ENCODE results near the gene CCSER2. TPM values are rescaled to one million over a fixed set of nuclear protein-coding genes. Genes with fewer than 3 reads are reported as not detected.

Gene CCSER2
- total RNA-seq, 1 donor from 2014 or later = 80.2 TPM

DNA sequence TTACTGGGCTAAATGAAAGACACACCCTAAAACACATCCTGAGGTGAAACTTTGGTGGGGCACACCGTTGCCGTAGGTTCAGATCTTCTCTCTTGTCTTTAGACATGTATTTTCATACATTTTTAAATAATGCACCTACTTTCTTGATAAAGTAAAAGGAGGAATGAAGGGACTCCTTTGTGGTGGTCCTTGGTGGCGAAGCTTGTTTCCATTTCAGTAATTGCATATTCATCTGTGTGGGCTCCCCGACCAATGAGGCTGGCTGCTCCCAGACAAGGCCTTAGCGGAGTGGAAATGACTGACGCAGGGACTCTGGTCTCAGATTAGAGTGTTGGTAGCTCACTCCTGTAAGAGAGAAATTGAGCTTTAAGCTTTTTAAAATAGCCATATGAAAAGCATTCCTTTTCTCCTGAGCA lies 815 bp downstream of the CCSER2 start:
- H3K27me3 Mint-ChIP-seq (ENCODE audit: unreplicated experiment) = peaks cover 3% of the 10 kb centered on the region
- TF ChIP-seq, protein P1, sequence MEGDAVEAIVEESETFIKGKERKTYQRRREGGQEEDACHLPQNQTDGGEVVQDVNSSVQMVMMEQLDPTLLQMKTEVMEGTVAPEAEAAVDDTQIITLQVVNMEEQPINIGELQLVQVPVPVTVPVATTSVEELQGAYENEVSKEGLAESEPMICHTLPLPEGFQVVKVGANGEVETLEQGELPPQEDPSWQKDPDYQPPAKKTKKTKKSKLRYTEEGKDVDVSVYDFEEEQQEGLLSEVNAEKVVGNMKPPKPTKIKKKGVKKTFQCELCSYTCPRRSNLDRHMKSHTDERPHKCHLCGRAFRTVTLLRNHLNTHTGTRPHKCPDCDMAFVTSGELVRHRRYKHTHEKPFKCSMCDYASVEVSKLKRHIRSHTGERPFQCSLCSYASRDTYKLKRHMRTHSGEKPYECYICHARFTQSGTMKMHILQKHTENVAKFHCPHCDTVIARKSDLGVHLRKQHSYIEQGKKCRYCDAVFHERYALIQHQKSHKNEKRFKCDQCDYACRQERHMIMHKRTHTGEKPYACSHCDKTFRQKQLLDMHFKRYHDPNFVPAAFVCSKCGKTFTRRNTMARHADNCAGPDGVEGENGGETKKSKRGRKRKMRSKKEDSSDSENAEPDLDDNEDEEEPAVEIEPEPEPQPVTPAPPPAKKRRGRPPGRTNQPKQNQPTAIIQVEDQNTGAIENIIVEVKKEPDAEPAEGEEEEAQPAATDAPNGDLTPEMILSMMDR (IDR thresholded peaks at IDR 0.05; ENCODE audit: unreplicated experiment) = no peak
- H3K4me3 Mint-ChIP-seq (ENCODE audit: unreplicated experiment) = peak overlapping the region; percentile 95
- peak; percentile 24 for DNase-seq (ENCODE audit: low spot score)
- peak overlapping the region; percentile 93 for H3K27ac Mint-ChIP-seq (ENCODE audit: unreplicated experiment)
- peaks cover 7% of the 10 kb centered on the region for H3K36me3 Mint-ChIP-seq (ENCODE audit: low read depth, unreplicated experiment)
- no peaks in the 10 kb centered on the region for H3K9me3 Mint-ChIP-seq (ENCODE audit: unreplicated experiment)
- H3K4me1 Mint-ChIP-seq (ENCODE audit: unreplicated experiment) = peaks cover 33% of the 10 kb centered on the region

DNA sequence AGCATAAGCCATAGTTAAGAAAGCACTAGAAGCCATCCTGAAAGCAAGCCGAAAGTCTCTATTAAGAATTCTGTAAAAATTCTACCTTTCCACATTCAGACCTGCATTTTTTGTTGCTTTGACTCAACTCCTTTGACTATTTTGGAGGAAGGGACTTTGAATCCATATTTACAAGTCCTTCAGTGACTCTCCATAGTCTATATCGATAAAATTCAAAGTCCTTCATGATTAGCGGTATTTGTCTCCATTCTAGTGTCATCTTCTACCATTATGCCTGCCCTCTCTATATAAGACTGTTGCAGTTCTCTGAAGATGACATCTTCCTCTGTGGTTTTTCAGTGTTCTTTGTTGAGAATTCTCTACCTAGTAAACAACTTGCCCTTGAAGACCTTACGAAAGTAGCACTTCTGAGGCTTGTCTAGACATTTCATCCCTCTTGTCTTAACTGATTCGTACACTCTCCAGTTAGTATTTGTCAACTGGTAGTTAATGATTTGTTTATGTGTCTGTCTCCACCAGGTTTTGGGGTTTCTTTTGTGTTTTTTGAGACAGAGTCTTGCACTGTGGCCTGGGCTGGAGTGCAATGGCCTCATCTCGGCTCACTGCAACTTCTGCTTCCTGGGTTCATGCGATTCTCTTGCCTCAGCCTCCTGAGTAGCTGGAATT lies 1.7 kb downstream of the CCSER2 start:
- Mint-ChIP-seq H3K4me3 (ENCODE audit: unreplicated experiment) (peak overlapping the region; percentile 95), H3K27me3 (ENCODE audit: unreplicated experiment) (peaks cover 3% of the 10 kb centered on the region), H3K4me1 (ENCODE audit: unreplicated experiment) (peaks cover 42% of the 10 kb centered on the region), H3K36me3 (ENCODE audit: low read depth, unreplicated experiment) (peaks cover 7% of the 10 kb centered on the region), H3K9me3 (ENCODE audit: unreplicated experiment) (no peaks in the 10 kb centered on the region), H3K27ac (ENCODE audit: unreplicated experiment) (peak overlapping the region; percentile 93)
- TF ChIP-seq, protein P1 (IDR thresholded peaks at IDR 0.05; ENCODE audit: unreplicated experiment) = no peak
- DNase-seq (ENCODE audit: low spot score) = no peak

DNA sequence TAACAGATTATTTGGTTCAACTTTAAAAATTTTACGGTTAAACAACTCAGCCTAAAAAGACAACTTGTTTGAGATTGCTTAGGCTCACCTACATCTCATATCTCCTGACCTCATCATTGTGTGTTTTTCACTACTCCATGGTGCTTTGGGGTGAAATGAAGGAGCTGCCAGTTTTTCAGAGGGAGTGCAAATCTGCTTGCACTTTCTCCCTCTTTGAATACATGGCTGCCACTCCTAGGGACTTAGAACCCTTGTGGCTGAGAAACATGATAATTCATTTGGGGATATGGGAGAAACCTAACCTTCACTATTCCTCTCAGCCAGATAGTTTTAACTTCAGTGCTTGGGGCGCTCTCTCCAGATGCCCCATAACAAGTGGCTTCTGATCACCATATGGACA lies 2.7 kb downstream of the CCSER2 start:
- Mint-ChIP-seq H3K9me3 (ENCODE audit: unreplicated experiment) (no peaks in the 10 kb centered on the region), H3K27me3 (ENCODE audit: unreplicated experiment) (peaks cover 3% of the 10 kb centered on the region), H3K36me3 (ENCODE audit: low read depth, unreplicated experiment) (peaks cover 7% of the 10 kb centered on the region), H3K4me3 (ENCODE audit: unreplicated experiment) (peak overlapping the region; percentile 72), H3K27ac (ENCODE audit: unreplicated experiment) (no peak overlapping the region), H3K4me1 (ENCODE audit: unreplicated experiment) (peaks cover 42% of the 10 kb centered on the region)
- no peak for DNase-seq (ENCODE audit: low spot score)
- TF ChIP-seq, protein P1 (IDR thresholded peaks at IDR 0.05; ENCODE audit: unreplicated experiment) = no peak

DNA sequence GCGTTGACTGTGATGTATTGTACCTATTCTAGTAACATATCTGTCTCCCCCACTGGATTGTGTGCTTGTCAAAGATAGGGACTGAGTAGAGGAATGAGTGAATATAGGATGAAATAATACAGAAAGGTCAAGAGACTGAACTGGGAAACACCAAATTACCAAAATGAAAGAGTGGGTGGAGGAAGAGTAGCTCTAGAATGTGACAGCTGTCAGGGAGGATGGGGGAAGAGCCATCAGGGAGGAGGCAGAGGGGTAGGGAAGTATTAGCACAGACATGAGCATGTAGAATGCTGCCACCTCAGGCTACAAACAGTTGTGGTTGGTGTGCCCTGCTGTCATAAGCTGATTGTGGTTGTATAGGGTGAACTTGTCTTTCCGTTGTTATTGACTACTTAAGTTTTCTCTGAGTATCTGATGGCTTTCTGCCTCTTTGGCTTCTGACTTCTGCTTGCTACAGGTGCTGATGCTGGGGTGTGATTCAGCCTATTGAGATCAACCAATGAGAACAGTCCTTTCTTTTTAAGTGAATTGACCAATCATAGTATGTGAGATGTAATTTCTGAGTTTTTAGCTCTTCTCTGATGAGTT lies 5.6 kb downstream of the CCSER2 start:
- TF ChIP-seq, protein P1 (IDR thresholded peaks at IDR 0.05; ENCODE audit: unreplicated experiment) = no peak
- H3K4me3 Mint-ChIP-seq (ENCODE audit: unreplicated experiment) = no peak overlapping the region
- H3K27me3 Mint-ChIP-seq (ENCODE audit: unreplicated experiment) = no peaks in the 10 kb centered on the region
- no peak overlapping the region for H3K27ac Mint-ChIP-seq (ENCODE audit: unreplicated experiment)
- peaks cover 35% of the 10 kb centered on the region for H3K4me1 Mint-ChIP-seq (ENCODE audit: unreplicated experiment)
- no peak for DNase-seq (ENCODE audit: low spot score)
- H3K9me3 Mint-ChIP-seq (ENCODE audit: unreplicated experiment) = no peaks in the 10 kb centered on the region
- peaks cover 7% of the 10 kb centered on the region for H3K36me3 Mint-ChIP-seq (ENCODE audit: low read depth, unreplicated experiment)

DNA sequence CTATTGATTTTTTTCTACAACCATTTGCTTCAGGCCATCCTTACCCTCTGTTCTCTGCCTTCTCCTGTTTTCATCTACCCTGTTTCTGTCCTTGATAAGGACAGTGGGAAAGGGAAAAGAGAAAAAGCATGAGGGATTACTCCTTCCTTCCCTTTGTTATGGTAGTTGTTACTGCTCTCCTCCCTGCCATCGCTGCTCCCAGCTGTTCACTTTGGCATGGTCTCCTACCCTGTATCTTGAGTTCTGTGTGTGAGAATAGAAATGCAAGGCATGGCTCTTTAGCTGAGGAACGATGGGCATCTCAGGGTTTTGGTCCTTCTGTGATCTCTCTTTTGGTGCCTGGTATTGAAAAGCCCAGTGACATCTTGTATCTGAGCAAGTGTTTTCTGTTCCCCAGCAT lies 6.4 kb downstream of the CCSER2 start:
- no peaks in the 10 kb centered on the region for H3K36me3 Mint-ChIP-seq (ENCODE audit: low read depth, unreplicated experiment)
- H3K4me1 Mint-ChIP-seq (ENCODE audit: unreplicated experiment) = peaks cover 32% of the 10 kb centered on the region
- no peaks in the 10 kb centered on the region for H3K9me3 Mint-ChIP-seq (ENCODE audit: unreplicated experiment)
- H3K4me3 Mint-ChIP-seq (ENCODE audit: unreplicated experiment) = no peak overlapping the region
- TF ChIP-seq, protein P1 (IDR thresholded peaks at IDR 0.05; ENCODE audit: unreplicated experiment) = no peak
- DNase-seq (ENCODE audit: low spot score) = no peak
- no peaks in the 10 kb centered on the region for H3K27me3 Mint-ChIP-seq (ENCODE audit: unreplicated experiment)
- no peak overlapping the region for H3K27ac Mint-ChIP-seq (ENCODE audit: unreplicated experiment)
